Kidney tubule cell (primary cell): ENCODE data around the gene TM7SF2.

Source experiments
- DNase-seq: peaks from one replicate; pipeline ENCODE4 v3.0.0-alpha.2; 2018; ENCODE audit warnings: low spot score

The TM7SF2 gene

DNA sequence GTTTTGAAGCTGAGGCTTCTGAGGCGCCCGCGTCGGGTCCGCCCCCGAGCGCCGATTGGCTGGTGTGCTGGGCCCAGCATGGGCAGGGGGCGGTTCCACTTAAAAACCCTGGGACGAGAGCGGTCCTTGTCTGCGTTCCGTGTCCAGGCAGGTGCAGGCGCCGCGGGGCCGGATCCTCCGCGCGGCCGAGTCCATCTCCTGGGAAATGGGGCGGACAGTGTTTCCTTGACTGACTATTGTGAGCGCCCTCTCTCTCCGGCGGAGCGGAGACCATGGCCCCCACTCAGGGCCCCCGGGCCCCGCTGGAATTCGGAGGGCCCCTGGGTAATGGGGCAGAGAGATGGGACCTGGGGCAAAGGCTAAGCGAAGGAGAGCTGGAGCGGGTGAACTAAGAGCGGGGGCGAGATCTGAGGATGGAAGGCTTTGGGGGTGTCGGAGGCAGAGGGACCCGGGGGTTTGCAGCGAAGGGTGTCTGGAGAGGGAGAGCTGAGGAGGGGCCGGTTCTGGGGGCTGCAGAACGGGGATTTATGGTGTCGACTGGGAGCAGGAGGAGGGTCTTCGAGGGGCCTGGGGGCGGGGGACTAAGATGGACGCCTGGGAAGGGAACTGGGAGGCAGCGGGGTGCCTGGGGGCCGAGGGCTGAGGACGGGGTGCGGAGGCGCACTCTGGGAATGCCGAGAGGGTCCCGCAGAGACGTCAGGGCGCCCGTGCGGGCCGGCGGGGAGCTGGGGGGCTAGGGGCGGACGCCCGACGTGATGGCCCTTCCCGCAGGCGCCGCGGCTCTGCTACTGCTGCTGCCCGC is at the start of gene TM7SF2:
TSS of gene TM7SF2 (plus strand) at position 129 of the 802 bp plus-strand sequence. CDS start at position 273, 144 bp downstream.
- peak; percentile 96 for DNase-seq

DNA sequence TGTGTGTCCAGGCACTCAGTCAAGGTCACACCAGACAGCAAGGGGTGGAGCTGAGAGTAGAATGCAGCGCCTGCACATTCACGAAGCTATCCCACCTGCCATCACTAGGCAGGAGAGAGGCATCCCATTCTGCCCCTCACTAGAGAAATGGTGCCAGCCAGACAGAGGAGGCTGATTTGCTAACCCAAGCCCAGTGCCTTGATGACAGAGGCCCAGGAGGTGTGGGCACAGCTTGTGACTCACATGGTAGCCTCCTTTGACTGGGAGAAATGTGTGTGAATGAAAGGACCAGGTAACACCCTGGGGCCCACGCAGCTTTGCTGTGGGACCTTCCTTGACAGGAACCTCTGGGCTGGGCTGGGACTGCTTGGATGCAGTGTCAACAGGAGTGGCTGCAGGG is 48.1 kb upstream of the TM7SF2 start:
- DNase-seq = no peak

DNA sequence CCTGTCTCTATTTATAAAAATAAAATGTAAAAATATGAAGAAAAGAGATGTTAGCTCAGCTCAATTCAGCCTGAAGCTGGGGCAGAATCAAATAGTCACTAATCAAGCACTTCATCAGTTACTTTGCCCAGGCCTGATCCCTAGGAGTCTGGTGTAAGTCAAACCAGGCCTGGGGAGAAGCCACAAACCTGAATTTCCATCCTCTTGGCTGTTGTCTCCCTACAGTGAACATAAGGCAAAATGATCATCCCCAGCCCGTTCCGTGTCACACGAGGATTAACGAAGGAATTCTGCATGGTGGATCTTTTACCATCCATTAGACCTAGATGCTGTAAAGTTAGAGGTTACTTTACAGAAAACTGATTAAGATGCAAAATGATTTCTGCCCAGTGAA is 46.8 kb upstream of the TM7SF2 start:
- no peak for DNase-seq

DNA sequence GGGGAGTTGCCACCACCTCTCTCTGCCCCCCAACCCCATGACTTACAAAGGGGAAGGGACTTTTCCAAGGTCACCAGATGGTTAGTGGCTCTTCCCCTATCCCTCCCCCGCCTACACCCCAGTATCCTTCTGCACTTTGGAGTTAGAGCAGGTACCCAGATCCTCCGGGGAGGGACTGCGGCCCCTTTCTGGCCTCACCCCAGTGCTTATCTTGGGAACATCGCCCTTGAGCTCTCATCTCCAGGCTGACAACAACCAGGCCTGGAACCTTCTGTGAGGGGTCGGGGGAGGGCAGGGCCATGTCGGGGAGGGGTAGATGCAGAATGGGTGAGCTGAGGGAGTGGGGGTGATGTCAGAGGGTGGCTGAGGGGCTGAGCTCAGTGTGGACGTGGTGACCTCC is 45.8 kb upstream of the TM7SF2 start:
- no peak for DNase-seq

DNA sequence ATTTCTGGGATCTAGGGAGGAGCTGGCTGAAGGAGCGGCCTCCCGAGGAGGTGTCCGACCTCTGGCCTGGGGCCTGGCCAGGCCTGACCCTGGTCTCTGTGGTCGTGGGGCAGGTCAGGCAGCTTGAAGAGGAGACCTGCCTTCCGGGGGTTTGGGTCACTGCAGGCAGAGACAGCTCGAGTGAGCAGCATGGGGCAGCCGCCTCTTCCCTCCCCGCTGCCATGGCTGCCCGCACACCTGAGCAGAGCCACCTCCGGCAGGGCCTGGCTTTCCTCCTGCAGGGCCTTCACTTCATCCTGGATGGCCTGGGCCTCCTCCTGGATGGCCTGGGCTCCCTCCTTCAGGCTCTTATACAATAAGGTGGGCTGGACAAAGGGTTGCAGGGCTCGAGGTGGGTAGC is 45.4 kb upstream of the TM7SF2 start:
- DNase-seq = no peak

DNA sequence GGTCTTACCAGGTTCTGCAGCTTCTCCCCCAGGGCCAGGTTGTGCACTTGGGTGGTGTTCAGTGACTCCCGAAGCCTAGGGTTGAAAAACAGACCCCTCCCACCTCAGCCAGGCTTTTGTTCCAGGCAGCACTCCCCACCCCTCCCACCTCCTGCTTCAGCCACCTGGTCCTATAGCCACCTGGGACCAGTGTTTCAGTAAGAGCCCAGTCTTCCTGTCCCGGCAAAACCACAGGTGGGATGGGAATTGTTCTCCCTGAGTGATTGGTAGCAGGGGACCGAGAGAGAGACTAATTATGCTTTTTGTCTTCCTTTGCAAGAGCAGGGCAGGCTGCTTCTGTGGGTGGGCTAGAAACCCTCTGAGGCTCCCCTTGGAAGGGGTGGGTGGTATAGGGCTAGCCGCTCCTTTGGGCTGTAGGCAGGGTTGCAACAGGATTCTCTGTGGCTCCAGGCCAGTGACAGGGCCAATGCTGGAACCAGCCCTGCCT is 44.8 kb upstream of the TM7SF2 start:
- no peak for DNase-seq

DNA sequence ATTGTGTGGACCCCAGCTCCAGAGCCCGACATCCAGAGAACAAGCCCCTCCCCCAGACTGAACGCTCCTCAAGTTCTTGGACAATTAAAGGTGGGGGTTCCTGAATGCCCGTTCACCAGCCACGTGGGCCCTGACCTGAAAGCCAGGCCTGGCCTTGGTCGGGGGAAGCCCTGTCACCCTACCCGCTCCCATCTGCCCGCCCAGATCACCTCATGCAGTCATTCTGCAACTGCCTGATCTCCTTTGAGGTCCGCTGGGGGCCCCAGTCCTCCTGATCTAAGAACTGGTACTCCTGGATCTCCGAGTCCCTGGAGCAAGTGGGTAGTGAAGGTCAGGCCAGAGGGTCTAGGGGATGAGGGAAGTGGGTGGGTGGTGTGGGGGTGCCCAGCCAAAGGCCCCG is 44.2 kb upstream of the TM7SF2 start:
- no peak for DNase-seq

DNA sequence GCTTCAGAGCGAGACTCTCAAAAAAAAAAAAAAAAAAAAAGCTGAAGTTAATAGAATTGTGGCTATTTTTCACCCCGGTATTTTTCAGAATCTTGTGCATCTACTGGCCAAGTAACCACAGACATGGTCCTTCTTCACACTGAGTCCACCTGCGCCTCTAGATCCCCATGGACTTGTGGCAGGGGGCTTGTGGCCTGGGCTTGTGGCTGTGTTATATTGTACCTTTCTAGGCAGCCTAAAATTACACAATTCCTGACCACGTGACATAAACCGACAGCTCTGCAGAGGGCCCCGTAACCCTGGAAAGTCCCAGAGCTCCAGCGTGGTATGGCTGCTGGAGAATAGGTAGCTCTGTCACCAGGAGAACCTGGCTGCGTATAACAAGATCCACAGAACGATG is 42.5 kb upstream of the TM7SF2 start:
- peak; percentile 33 for DNase-seq

DNA sequence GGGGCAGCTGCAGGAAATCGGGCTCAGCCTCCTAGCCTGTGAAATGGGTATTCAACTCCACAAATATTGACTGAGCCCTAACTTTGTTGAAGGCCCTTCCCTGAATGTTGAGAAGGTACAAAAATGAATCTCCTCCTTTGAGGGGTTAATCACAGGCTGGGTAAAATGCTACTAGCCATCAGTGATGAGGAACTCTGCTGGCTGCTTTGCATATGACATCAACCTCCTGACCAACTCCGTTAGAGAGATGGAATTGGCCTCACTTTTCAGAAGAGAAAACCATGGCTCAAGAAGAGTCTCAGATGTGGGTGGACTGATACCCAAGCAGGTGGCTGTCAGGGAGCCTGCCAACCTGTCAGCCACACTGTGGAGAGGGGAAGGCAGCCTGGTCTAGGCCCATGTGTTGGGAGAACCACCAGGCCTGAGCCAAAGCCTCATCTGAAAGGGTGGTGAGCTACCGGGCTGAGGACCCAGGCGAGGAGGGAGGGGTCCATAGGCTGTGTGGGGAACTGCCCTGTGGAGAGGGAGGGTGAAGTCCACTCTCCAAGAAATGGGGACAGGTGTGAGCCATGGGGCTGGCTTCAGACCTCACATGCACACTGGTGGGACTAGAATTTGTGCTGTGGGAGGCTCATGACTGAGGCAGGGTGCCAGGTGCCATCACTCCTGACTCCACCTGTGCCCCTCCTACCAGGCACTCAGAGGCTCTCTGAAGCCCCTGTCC is 39.6 kb upstream of the TM7SF2 start:
- DNase-seq = no peak

DNA sequence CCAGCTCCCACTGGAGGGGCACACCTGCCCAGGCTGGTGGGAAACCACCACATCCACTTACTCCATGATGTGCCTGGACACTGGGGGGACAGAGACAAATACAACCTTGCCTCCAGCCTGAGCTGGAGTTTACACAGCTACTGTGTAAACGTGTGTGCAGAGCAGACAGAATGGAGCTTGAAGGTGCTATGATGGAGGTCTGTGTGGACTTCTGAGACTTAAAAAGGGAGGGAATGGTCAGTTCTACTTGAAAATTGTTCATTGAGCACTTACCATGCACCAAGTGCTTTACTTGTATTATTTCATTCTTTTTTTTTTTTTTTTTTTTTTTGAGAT is 39.1 kb upstream of the TM7SF2 start:
- DNase-seq = no peak

DNA sequence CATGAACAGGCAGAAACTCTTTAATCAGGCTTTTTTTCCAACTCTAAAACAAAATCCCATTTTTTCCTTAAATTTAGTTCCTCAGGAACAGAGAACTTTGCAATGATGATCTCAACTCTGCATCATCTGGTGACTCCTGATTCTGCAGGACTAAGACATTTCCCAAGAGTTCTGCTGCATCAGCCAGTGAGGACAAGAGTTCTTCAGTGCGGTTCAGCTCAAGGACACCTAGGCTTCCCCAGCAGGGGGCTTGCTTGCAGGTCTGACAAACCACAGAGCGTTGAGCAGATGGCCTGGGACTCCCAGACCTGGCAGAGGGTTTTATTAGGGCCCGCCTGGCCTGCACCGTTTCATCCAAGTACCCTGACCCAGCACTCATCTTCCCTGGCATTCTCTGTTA is 34.2 kb upstream of the TM7SF2 start:
- no peak for DNase-seq

DNA sequence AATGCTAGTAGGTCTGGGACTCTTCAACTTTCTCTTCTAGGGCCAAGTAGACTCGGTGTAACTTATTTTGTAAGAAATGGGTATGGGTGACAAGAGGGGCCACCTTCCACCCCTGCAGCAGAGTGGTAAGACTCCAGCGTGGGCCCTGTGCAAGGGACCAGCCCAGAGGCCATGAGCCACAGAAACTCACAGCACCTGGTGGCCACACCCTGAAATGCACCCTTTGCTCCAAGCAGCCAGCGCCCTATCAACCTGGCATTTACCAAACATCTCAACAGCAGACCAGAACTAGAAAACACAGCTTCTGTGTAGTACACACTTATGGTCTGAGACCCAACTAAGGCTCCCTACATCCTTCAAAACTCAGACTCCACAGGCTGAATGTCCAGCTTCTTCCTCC is 33.5 kb upstream of the TM7SF2 start:
- peak; percentile 44 for DNase-seq

DNA sequence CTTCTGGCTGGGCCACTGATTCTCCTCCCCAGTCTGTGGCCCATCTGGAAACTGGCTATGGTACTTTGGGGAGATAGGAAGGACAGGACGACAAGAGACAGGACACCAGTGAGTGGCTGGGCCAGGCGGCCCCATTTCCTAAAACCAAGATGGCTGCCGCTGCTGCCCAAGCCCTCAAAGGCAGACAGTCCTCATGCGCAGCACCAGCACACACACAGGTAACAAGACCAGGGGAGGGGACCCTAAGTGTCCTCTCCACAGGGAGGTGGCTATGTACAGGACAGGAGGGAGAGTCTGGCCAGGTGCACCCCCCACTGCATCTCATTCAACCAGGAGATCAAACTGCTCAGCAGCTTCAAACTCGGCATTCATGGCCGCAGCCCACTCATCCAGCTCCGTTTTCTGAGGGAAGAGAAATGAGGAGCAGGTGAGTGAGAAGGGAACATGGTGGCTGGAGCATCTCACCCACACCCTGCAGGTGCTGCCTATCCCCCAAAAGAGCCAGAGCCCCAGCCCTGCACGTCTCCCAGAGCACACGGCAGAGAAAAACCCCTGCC is 32.8 kb upstream of the TM7SF2 start:
- DNase-seq = no peak

DNA sequence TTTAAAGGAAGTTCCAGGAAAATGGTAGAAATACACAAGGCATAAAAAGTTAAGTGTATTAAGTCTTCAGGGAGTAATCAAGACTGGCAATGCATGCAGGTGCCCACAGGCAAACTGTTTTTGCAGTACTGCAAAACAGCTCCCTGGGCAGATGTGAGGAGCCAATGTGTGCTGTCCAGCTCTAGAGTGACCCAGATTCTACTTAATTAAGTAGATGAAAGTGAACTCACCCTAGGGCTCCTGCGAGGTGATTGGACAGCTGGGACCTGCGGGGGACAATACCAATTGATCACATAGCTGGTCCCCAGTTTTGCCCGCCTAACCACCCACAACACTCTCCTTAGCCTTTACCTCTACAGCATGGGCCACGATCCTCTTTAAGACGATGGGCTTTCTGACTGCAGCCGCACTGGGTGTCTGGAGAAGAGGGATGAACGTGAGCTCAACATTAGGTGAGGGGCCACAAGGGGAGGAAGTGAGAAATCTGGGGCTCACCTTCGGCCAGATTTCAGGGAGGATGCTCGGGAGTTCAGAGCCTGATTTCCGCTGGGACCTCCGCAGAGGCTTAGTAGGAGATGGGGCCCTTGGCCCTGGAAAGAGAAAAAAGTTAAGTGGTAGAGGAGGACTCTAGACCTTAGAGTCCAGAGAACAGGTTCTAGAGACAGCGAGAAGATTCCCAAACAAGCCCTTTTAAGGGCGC is 28.4 kb upstream of the TM7SF2 start:
- no peak for DNase-seq

DNA sequence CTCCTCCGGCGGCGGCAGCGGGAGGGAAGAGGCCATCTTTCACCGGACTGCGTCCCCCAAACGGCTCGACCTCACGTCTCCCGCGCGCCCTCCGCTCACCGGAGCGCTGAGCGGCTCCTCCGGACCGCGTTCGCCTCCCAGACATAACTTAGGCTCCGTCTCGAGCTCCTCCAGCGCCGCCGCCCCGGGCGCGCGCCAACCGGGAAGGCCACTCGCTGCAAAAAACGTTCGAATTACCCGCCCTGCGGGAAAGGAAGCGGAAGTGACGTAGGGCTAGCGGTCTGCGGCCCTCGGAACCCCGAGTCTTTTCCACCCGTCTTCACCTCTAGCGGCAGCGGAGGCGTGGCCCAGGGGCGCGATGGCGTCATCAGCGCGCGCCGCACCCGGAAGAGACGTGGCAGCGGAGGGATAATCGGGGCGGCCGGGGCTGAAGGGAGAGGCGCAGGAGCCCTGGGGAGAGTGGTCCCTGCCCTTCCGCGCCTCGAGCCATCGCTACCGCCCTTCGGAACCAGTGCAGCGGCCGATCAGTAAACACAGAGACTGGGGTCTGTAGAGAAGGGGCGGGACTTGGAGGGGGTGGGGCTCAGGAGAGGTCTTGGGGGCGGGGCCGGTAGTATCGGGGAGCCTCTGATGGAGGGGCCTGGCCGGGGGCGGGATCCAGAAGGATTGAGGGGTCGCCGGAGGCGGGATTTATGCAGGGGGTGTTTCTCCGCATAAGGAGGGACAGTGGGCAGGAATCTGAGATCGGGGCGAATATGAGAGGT is 27.7 kb upstream of the TM7SF2 start, which contains the start of the genes CDCA5 and ZFPL1:
TSS of gene CDCA5 (minus strand) at position 207 of the 764 bp plus-strand sequence. CDS start at position 145, 62 bp downstream.
TSS of gene ZFPL1 (plus strand) at position 389 of the 764 bp plus-strand sequence. CDS start 477 bp downstream, outside the sequence.
- DNase-seq = peak; percentile 95

DNA sequence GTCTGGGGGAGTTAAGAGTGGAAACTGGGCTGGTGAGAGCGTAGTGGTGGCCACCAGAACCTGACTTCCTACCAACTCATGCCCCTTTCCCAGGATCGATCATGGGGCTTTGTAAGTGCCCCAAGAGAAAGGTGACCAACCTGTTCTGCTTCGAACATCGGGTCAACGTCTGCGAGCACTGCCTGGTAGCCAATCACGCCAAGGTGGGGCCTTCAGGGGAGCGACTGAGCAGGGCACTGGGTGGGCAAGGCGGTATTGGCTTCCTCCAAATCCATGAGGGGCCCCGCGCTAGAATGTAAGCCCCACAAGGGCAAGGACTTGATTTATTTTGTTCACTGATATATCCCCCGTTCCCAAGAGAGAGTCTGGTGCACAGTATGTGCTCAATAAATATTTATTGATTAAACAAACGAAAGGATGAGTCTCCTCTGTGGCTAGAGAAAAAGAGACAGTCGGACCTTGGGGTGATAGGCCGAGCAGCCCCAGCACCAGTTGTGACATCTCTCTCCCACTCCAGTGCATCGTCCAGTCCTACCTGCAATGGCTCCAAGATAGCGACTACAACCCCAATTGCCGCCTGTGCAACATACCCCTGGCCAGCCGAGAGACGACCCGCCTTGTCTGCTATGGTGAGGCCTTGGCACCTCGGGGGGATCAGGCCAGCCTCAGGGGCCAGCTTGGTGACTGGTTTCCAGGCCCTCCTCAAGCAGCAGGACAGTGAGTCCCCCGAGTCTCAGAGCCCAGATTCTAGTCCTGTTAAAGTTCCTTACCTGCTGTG is 26.9 kb upstream of the TM7SF2 start:
- DNase-seq = no peak

DNA sequence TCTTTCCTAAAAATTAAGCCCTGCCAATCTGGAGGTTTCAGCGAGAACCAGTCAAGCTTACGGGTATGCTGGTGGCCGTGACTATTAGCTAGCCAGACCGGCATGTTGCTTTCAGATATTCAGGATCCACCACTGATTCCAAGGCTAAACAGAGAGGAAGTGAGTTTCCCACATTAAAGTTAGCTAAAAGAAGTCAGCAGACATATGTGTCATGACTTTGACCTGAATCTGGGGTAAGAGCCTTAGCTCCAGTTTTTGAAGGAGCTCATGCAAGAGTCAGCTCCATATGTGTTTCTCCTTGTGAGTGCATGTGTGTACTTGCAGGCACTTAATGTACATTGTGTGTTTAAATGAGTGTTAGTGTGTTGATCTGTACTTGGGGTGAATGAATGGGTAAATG is 26.2 kb upstream of the TM7SF2 start:
- no peak for DNase-seq

DNA sequence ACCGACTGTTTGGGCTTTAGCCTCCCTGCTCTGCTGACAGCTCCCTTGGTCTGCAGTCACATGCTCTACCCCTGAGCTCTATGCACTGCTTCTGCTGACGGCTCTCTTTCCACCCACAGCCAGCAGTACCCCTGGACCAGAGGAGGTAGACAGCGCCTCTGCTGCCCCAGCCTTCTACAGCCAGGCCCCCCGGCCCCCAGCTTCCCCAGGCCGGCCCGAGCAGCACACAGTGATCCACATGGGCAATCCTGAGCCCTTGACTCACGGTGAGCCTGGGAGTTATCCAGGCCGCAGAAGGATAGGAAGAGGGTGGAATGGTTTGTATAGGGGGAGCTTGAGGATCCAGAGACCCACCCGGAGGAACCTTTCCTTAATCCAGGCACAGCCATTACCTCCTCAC is 24.9 kb upstream of the TM7SF2 start:
- DNase-seq = no peak

DNA sequence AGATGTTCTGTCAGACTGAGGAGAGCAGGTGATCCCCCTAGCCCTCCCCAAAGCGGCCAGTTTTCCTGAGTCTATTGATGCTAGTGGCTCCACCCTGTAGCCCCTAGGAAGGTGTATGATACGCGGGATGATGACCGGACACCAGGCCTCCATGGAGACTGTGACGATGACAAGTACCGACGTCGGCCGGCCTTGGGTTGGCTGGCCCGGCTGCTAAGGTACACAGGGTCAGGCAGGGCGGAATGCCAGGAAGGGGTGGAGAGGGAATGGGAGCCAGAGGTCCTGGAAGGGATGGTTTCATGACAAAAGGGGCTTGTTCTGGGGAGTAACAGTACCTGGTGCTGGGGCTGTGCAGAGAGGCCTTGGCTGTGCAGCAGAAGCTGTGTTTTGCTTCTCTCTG is 24.5 kb upstream of the TM7SF2 start:
- DNase-seq = no peak

DNA sequence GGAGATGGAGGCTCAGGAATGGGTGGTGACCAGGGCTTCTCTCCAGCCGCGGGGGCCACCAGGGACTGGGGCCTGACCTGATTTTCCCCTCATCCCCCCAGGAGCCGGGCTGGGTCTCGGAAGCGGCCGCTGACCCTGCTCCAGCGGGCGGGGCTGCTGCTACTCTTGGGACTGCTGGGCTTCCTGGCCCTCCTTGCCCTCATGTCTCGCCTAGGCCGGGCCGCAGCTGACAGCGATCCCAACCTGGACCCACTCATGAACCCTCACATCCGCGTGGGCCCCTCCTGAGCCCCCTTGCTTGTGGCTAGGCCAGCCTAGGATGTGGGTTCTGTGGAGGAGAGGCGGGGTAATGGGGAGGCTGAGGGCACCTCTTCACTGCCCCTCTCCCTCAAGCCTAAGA is 23.8 kb upstream of the TM7SF2 start:
- DNase-seq = no peak

DNA sequence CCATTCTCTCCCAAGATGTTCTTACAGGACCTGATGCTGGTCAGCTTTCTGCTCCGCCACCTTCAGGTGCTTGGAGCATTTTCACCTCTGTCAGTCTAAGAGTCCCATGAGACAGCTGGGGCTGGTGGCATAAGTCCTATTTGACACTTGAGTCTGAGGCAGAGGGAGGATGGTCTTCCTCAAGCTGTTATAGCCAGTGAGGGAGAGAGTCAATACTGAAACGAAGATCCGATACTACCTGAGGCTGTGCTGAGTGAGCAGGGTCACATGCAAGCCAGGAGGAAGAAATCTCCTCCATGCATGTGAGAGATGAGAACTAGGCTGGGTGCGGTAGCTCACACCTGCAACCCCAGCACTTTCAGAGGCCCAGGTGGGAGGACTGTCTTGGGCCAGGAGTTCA is 22.1 kb upstream of the TM7SF2 start:
- DNase-seq = no peak
